GM12865 (cell line): ENCODE data around the gene TRIM38.

Experiments
- DNase-seq: peaks from one replicate; pipeline ENCODE4 v3.0.0; 2010; ENCODE audit warnings: low read depth
- H3K4me3 ChIP-seq: 2 replicates; pipeline ENCODE4 v1.5.1; 2011; ENCODE audit warnings: mild to moderate bottlenecking, low read depth, low read length, control low read depth
- TF ChIP-seq, protein P1 (sequence below): IDR thresholded peaks from 2 replicates; pipeline ENCODE4 v1.5.1; 2011; ENCODE audit warnings: low read length, control low read depth, low read depth, inconsistent platforms; ENCODE audit not compliant: insufficient read depth; ENCODE audit errors: missing control alignments

TRIM38 gene, protein sequence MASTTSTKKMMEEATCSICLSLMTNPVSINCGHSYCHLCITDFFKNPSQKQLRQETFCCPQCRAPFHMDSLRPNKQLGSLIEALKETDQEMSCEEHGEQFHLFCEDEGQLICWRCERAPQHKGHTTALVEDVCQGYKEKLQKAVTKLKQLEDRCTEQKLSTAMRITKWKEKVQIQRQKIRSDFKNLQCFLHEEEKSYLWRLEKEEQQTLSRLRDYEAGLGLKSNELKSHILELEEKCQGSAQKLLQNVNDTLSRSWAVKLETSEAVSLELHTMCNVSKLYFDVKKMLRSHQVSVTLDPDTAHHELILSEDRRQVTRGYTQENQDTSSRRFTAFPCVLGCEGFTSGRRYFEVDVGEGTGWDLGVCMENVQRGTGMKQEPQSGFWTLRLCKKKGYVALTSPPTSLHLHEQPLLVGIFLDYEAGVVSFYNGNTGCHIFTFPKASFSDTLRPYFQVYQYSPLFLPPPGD

DNA sequence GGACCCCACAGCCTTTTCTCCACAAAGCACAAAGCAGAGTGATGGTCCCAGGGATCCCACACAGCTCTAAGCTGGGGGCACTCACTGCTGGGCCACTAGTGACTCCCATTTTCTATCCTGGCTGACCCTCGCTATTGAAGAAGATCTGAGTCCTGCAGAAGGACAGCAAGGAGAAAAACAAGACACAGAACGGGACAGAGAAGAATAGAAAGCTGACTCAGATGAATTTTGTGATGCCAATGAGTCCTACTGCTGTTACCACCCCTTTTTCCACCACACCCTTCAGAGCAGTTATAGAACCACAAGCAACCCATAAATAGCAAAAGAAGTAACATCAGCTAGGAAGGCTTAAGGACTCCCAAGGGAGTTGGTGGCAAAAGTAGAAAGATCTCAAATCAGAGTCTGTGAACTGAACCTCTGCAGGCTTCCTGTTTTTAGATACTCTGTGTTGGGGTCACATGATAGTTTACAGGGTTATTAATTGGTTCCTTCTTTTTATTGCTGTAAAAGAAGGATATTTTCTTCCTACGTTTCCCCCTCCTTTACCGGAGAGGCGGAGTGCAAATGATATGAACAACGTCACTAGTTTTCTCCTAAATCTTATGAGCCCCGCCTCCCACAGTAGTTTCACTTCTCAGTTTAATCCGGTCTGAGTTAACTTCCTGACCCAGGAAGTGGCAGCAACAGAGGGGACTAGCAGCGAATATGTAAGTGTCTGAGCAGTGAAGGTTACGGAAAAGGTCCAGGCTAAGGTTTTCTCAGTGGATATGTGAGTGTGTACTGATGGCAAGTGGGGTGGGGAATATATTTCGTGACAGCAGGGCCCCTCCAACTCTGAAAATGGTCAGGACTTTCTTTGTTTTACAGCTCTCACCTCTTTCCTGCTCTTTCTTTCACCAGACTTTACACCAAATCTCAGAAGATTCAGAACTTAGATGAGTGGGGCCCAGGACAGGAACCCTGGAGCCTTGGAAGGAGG lies at the start of gene TRIM38:
TSS of gene TRIM38 (plus strand) at position 654 of the 979 bp plus-strand sequence. CDS start 3,721 bp downstream, outside the sequence.
- TF ChIP-seq, protein P1, sequence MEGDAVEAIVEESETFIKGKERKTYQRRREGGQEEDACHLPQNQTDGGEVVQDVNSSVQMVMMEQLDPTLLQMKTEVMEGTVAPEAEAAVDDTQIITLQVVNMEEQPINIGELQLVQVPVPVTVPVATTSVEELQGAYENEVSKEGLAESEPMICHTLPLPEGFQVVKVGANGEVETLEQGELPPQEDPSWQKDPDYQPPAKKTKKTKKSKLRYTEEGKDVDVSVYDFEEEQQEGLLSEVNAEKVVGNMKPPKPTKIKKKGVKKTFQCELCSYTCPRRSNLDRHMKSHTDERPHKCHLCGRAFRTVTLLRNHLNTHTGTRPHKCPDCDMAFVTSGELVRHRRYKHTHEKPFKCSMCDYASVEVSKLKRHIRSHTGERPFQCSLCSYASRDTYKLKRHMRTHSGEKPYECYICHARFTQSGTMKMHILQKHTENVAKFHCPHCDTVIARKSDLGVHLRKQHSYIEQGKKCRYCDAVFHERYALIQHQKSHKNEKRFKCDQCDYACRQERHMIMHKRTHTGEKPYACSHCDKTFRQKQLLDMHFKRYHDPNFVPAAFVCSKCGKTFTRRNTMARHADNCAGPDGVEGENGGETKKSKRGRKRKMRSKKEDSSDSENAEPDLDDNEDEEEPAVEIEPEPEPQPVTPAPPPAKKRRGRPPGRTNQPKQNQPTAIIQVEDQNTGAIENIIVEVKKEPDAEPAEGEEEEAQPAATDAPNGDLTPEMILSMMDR, result no peak
- DNase-seq, result peak; percentile 92
- H3K4me3 ChIP-seq, result peak within 1 kb of the TSS; percentile 99

DNA sequence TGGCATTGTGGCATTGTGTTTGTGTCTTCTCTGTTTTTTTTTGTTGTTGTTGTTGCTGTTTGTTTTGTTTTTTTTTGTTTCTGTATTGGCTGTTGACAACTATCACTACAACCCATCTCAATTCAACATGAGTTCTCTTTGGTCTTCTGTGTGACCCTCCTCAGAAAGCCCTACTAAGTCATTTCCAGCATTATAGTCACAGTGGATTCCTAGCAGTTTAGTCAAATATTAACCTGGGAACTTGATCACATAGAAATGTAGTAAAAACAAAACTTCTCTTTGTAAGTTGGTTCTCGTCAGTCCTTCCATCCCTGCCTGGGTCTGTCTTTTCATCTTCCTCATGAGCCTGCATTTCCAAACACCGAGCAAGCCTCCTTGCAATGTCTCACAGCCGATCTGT lies 48.9 kb upstream of the TRIM38 start:
- no peak overlapping the region for H3K4me3 ChIP-seq
- DNase-seq, result no peak
- TF ChIP-seq, protein P1, result no peak

DNA sequence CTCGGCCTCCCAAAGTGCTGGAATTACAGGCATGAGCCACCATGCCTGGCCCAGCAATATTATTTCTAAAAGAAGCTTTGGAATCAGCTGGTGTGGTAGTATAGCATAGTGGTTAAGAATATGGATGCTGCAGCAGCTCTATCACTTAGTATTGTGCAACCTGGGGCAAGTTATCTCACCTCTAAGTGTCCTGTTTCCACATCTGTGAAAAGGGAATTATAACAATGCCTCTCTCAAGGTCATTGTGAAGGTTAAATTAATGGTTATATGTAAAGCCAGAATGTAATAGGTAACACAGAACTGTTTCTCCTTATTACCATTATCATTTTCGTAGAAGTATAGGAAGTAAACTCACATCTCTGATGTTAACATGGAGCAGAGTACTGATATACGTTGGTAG lies 46.3 kb upstream of the TRIM38 start:
- no peak for DNase-seq
- H3K4me3 ChIP-seq, result no peak overlapping the region
- TF ChIP-seq, protein P1, result no peak

DNA sequence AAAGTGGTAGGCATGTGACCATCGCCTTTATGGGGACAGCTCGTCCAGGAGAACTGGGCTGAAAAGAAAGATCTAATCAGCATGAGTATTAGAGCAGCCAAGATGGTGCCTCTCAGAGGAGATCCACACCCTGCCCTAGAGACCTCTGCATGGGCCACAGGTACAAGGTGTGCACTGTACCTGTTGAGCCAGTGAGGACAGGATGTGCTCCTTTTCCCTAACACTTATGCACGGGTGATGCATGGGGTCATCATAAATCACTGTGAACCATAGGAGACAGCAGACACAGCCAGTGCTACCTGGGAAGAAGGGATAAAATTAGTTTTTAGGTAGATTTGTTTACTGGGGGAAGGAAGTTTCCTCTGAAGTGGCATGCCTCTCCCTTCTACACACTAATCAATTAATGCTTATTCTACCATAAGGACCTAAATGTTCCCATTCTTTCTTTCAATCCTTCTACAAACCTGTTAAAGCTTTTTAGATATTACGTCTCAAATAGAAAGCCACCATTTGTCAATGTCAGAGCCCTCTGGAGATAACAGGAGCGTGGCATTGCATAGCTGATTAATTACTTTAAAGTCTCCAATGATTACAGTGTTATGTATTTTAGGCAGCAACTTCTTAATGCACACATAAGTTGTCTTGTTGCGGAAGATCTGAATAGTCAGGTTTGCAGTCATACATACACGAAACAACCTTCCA lies 45.7 kb upstream of the TRIM38 start:
- DNase-seq, result no peak
- TF ChIP-seq, protein P1, result no peak
- H3K4me3 ChIP-seq, result no peak overlapping the region

DNA sequence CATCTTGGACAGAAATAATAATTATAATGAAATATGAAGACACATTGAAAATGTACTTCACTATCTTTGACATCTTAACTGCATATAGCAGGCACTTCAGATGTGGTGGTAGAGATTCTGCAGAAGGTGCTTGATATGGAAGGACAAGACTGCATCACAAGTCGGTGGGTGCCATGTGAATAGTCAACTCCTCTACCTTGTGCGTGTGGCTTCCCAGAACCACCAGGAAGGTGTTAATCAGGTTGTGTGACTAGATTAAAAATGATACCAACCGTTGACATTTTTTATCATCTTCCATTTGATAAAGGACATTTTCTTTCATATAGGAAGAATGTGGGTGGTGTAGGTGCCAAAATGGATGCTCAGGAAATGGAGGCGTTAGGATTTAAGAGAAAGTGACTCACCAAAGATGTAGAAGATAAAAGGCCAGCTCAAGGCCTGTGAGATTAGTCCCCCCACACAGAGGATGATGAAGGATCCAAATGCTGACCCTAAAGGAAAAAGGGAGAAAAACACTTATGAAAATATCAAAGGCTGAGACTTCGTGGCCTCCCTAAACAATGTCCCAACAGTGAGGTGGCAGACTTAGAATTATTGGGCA lies 44.4 kb upstream of the TRIM38 start:
- TF ChIP-seq, protein P1, result no peak
- DNase-seq, result no peak
- no peak overlapping the region for H3K4me3 ChIP-seq

DNA sequence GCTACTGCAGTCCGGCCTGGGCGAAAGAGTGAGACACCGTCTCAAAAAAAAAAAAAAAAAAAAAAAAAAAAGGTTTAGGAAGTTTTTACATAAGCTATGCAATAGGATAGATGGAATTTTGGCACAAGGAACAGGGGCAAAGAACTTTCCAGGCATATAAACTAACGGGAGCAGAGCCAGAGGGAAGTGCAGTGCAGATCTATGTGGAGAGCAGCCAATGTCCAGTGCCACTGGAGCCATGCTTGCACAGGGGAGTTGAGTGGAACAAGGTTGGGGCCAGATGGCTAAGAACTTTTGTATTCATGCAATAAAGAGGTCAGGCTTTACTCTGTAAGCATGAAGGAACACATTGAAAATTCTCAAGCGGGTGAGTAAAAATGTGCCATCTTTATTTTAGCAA lies 42.9 kb upstream of the TRIM38 start:
- TF ChIP-seq, protein P1, result no peak
- no peak overlapping the region for H3K4me3 ChIP-seq

More for the DNA sequence above, 42.9 kb upstream of the TRIM38 start:
- DNase-seq, result no peak
